Endothelial cell of umbilical vein (primary cell): ENCODE results near the gene PRXL2B. TPM values are rescaled to one million over a fixed set of nuclear protein-coding genes. Genes with fewer than 3 reads are reported as not detected.

ENCODE experiments used
- BruUV-seq: library from RNA; stranded (reverse); fragments of 400-500 nt; replicated peaks from 2 replicates; lab custom pipeline; 2021; lab: Mats Ljungman, UMichigan
- CTCF ChIA-PET: fragments of 300-600, 350-600 bp; sonication (Branson Sonifier 250); formaldehyde crosslinking; loops from one replicate; lab custom pipeline; 2021; ENCODE audit warnings: antibody characterized with exemption, inconsistent platforms; lab: Charles Lee
- POLR2A ChIA-PET: fragments of 300-600, 350-600 bp; sonication (Branson Sonifier 250); formaldehyde crosslinking; loops from one replicate; lab custom pipeline; 2021; ENCODE audit warnings: antibody characterized with exemption, inconsistent platforms; lab: Charles Lee
- DNase-seq: peaks from one replicate; pipeline ENCODE4 v3.0.0-alpha.2; 2011; ENCODE audit warnings: low read depth, low spot score
- FAIRE-seq: peaks from 2 replicates; lab custom pipeline; 2011; peaks lifted over from hg19 to GRCh38; lab: Jason Lieb, UNC
- H2AFZ ChIP-seq: 2 replicates; pipeline ENCODE4 v1.6.0; 2012; ENCODE audit warnings: low read depth, low read length, control low read depth, inconsistent platforms
- H3K27ac ChIP-seq: 2 replicates; pipeline ENCODE4 v1.5.1; 2011; ENCODE audit warnings: low read depth, mild to moderate bottlenecking, control low read depth, low read length, moderate library complexity; ENCODE audit not compliant: insufficient read depth
- H3K27me3 ChIP-seq, 2 experiments: 2 replicates each; pipeline versions ENCODE4 v1.6.0 to v1.6.1; 2011; ENCODE audit warnings: low read length in 2 of 2, mixed read lengths in 1 of 2; ENCODE audit not compliant: control insufficient read depth in 2 of 2, insufficient read depth in 2 of 2
- H3K36me3 ChIP-seq, 2 experiments: 2 replicates in 1 of 2; 3 replicates in 1 of 2; pipeline ENCODE4 v1.5.1; 2011; ENCODE audit warnings: low read length in 2 of 2, mild to moderate bottlenecking in 1 of 2, moderate library complexity in 1 of 2; ENCODE audit not compliant: control insufficient read depth in 2 of 2, insufficient read depth in 2 of 2; ENCODE audit errors: extremely low read depth in 1 of 2
- H3K4me1 ChIP-seq: 3 replicates; pipeline ENCODE4 v1.5.1; 2011; ENCODE audit warnings: mild to moderate bottlenecking, low read length; ENCODE audit not compliant: control insufficient read depth, insufficient read depth; ENCODE audit errors: extremely low read depth
- H3K4me2 ChIP-seq: 2 replicates; pipeline ENCODE4 v1.6.1; 2011; ENCODE audit warnings: low read length, control low read depth, mixed read lengths; ENCODE audit not compliant: insufficient read depth
- H3K4me3 ChIP-seq, 3 experiments: fragments of 200-600 bp in 1 of 3; sonication (generic), shearing (Covaris generic) in 1 of 3; replicated peaks in 1 of 3; 2 replicates each; pipeline ENCODE4 v1.5.1; 2011 to 2016; ENCODE audit warnings: control low read depth in 3 of 3, low read length in 3 of 3, mild to moderate bottlenecking in 2 of 3, inconsistent platforms in 1 of 3, low read depth in 1 of 3, moderate library complexity in 1 of 3; ENCODE audit not compliant: insufficient read depth in 1 of 3
- H3K79me2 ChIP-seq: 2 replicates; pipeline ENCODE4 v1.6.0; 2012; ENCODE audit warnings: low read length, inconsistent platforms; ENCODE audit not compliant: control insufficient read depth, insufficient read depth
- H3K9ac ChIP-seq: replicated peaks from 2 replicates; pipeline ENCODE3; 2011; ENCODE audit warnings: low read length, control low read depth; ENCODE audit not compliant: insufficient read depth; ENCODE audit errors: extremely low read depth
- H3K9me1 ChIP-seq: replicated peaks from 3 replicates; pipeline ENCODE4 v1.6.0; 2011; ENCODE audit warnings: mild to moderate bottlenecking, low read length; ENCODE audit not compliant: control insufficient read depth, insufficient read depth; ENCODE audit errors: extremely low read depth
- H3K9me3 ChIP-seq: replicated peaks from 2 replicates; pipeline ENCODE4 v1.5.1; 2012; ENCODE audit warnings: low read length, inconsistent platforms; ENCODE audit not compliant: control insufficient read depth, insufficient read depth
- H4K20me1 ChIP-seq: replicated peaks from 2 replicates; pipeline ENCODE3; 2011; ENCODE audit warnings: mild to moderate bottlenecking, low read length; ENCODE audit not compliant: control insufficient read depth, insufficient read depth; ENCODE audit errors: extremely low read depth
- CTCF ChIP-seq, 2 donors: IDR thresholded peaks; 1 replicate in 1 of 2; 2 replicates in 1 of 2; pipeline ENCODE4 v1.5.1; 2011; ENCODE audit warnings: low read length in 2 of 2, mild to moderate bottlenecking in 2 of 2, moderate library complexity in 2 of 2, control low read depth in 1 of 2, inconsistent platforms in 1 of 2, low read depth in 1 of 2; ENCODE audit not compliant: insufficient read depth in 1 of 2; ENCODE audit errors: extremely low read depth in 1 of 2
- EZH2 ChIP-seq: IDR thresholded peaks from 2 replicates; pipeline ENCODE4 v1.6.1; 2012; ENCODE audit warnings: borderline replicate concordance, low read depth, mild to moderate bottlenecking, moderate library complexity, low read length, inconsistent platforms; ENCODE audit not compliant: severe bottlenecking
- FOS ChIP-seq: IDR thresholded peaks from 2 replicates; pipeline ENCODE4 v1.6.1; 2011; ENCODE audit warnings: mild to moderate bottlenecking, low read length, moderate library complexity, borderline replicate concordance; ENCODE audit not compliant: insufficient read depth
- GATA2 ChIP-seq: IDR thresholded peaks from 2 replicates; pipeline ENCODE4 v1.7.0; 2011; ENCODE audit warnings: low read depth, mild to moderate bottlenecking, moderate library complexity, mixed read lengths, low read length; ENCODE audit not compliant: insufficient read length, insufficient read depth
- JUN ChIP-seq: IDR thresholded peaks from 2 replicates; pipeline ENCODE4 v1.6.1; 2011; ENCODE audit warnings: borderline replicate concordance, low read depth; ENCODE audit not compliant: insufficient read length, insufficient read depth
- MAX ChIP-seq: IDR thresholded peaks from 2 replicates; pipeline ENCODE4 v1.6.1; 2011; ENCODE audit not compliant: insufficient read depth, insufficient read length
- MYC ChIP-seq: IDR thresholded peaks from one replicate; pipeline ENCODE4 v1.6.1; 2011; ENCODE audit warnings: mild to moderate bottlenecking, low read depth, low read length
- POLR2A ChIP-seq: IDR thresholded peaks from 2 replicates; pipeline ENCODE4 v1.6.1; 2012; ENCODE audit warnings: low read depth, mild to moderate bottlenecking, control low read depth, low read length
- POLR2AphosphoS5 ChIP-seq: IDR thresholded peaks from 2 replicates; pipeline ENCODE4 v1.6.1; 2012; ENCODE audit warnings: low read depth, mild to moderate bottlenecking, control low read depth, low read length, moderate library complexity; ENCODE audit not compliant: insufficient read depth
- dilution Hi-C: fragments of 300-500 bp; cut with MboI; formaldehyde crosslinking; loops from one replicate; pipeline ENCODE4 v1.15.0; 2019; ENCODE audit warnings: low sequenced_read_pairs; ENCODE audit not compliant: extremely low pct_ligation_motif_present
- intact Hi-C: fragments of 100-400 bp; cut with micrococcal nuclease; formaldehyde crosslinking; loops from one replicate; pipeline ENCODE4 v1.10.0; 2022
- polyA plus RNA-seq, 4 experiments: library from polyadenylated mRNA; depleted of rRNA in 3 of 4; stranded (reverse) in 3 of 4; unstranded in 1 of 4; fragments of >200 nt; gene quantifications; 2 replicates each; pipeline versions ENCODE4 v1.2.1 to v1.2.3, GENCODE V29; 2011 to 2012; ENCODE audit warnings: missing spikeins in 1 of 4
- total RNA-seq: library from RNA; stranded (reverse); gene quantifications from 2 replicates; pipeline ENCODE4 v1.2.3, GENCODE V29; 2021

PRXL2B gene
- total and polyA plus RNA-seq, 2 donors (not counting 3 experiments of a cell fraction or from before 2014, with no cell fraction given): 29.6 to 55.8 TPM

- H3K9ac ChIP-seq: no peak overlapping the region
- H3K9me3 ChIP-seq: no peaks in the 10 kb centered on the region
- no peaks in the 10 kb centered on the region for H3K27me3 ChIP-seq
- peaks cover 8% of the 10 kb centered on the region for H3K4me1 ChIP-seq
- H3K36me3 ChIP-seq: peaks cover 3% of the 10 kb centered on the region in 2 experiments
- no peaks in the 10 kb centered on the region for H4K20me1 ChIP-seq
- no TSS peak for BruUV-seq
- no peaks in the 10 kb centered on the region for H3K79me2 ChIP-seq
- ChIA-PET CTCF (no interaction called here), POLR2A (no interaction called here)
- no peaks in the 10 kb centered on the region for H3K9me1 ChIP-seq
- DNase-seq (no peak), FAIRE-seq (no peak)
- H2AFZ ChIP-seq: peak overlapping the region; percentile 94
- no peak overlapping the region for H3K4me3 ChIP-seq
- intact Hi-C loops (no loop called here), dilution Hi-C loops (no loop called here)
- H3K27ac ChIP-seq: no peak overlapping the region
- TF ChIP-seq POLR2AphosphoS5: no peak
- TF ChIP-seq FOS: no peak
- no peak for TF ChIP-seq GATA2
- TF ChIP-seq POLR2A: no peak
- peak overlapping the region; percentile 37 for H3K4me2 ChIP-seq
Measured at GRCh38 chr1:2593251-2593878, 6.8 kb downstream of the PRXL2B start.

GRCh38 chr1:2594001-2594640, 7.5 kb downstream of the PRXL2B start:
- Histone ChIP-seq H3K79me2 (no peaks in the 10 kb centered on the region), H4K20me1 (no peaks in the 10 kb centered on the region), H3K4me2 (peak overlapping the region; percentile 37), H3K4me3 (peak overlapping the region in 2 of 3 experiments; percentile 24 to 48), H3K9ac (no peak overlapping the region), H3K4me1 (peaks cover 8% of the 10 kb centered on the region), H3K36me3 (peaks cover 3% of the 10 kb centered on the region in 2 experiments), H2AFZ (peak overlapping the region; percentile 94), H3K27me3 (no peaks in the 10 kb centered on the region), H3K9me1 (no peaks in the 10 kb centered on the region), H3K9me3 (no peaks in the 10 kb centered on the region), H3K27ac (no peak overlapping the region)
- no TSS peak for BruUV-seq
- TF ChIP-seq POLR2AphosphoS5 (no peak), FOS (no peak), CTCF (IDR thresholded peaks at IDR 0.05; ENCODE audit: extremely low read depth in 1 of 2, insufficient read depth in 1 of 2, low read depth in 1 of 2, low read length in 2 of 2) (no peak), MAX (no peak), MYC (no peak), EZH2 (no peak), JUN (no peak), POLR2A (no peak)
- peak; percentile 56 for DNase-seq
- intact Hi-C loops (no loop called here), dilution Hi-C loops (no loop called here)
- POLR2A ChIA-PET: no interaction called here
- peak; percentile 82 for FAIRE-seq
- CTCF ChIA-PET: no interaction called here
